Muscle layer of colon (tissue), 2 donors: ENCODE measurements around the gene PRKX.
"Not testable (repeated sequence)": the region's sequence is repeated elsewhere in the genome, so short reads cannot be mapped to it uniquely, and the experiment has no call there.

Source experiments
- H3K27ac ChIP-seq: one replicate; pipeline ENCODE4 v1.7.0; 2013; ENCODE audit warnings: low read depth, mild to moderate bottlenecking, low read length, moderate library complexity
- H3K27me3 ChIP-seq, 2 donors: one replicate each; pipeline ENCODE4 v1.7.0; 2013; ENCODE audit warnings: low read length in 2 of 2, mild to moderate bottlenecking in 2 of 2; ENCODE audit not compliant: insufficient read depth in 2 of 2, control insufficient read depth in 1 of 2
- H3K36me3 ChIP-seq: one replicate; pipeline ENCODE4 v1.7.0; 2013; ENCODE audit warnings: mild to moderate bottlenecking, low read length; ENCODE audit not compliant: insufficient read depth
- H3K4me1 ChIP-seq: one replicate; pipeline ENCODE4 v1.7.0; 2013; ENCODE audit warnings: mild to moderate bottlenecking, low read length; ENCODE audit not compliant: insufficient read depth
- H3K4me3 ChIP-seq, 2 donors: one replicate each; pipeline ENCODE4 v1.7.0; 2013; ENCODE audit warnings: low read length in 2 of 2, low read depth in 1 of 2, mild to moderate bottlenecking in 1 of 2, moderate library complexity in 1 of 2
- H3K9ac ChIP-seq: one replicate; pipeline ENCODE4 v1.7.0; 2013; ENCODE audit warnings: low read length
- H3K9me3 ChIP-seq: one replicate; pipeline ENCODE4 v1.7.0; 2013; ENCODE audit warnings: mild to moderate bottlenecking, low read length
- donor health status: abdominal sarcoma.
- donor health status: Adenocarcinoma of cecum.

The PRKX gene

GRCh38 chrX:3713225-3713936 lies at the start of gene PRKX:
Gene PRKX, minus strand, starts transcription at chrX:3713649. Its CDS starts 396 bp downstream, at chrX:3713253.
- Histone ChIP-seq H3K4me3 (peak within 1 kb of the TSS; percentile 56 to 61), H3K27ac (peak within 1 kb of the TSS; percentile 32)

DNA sequence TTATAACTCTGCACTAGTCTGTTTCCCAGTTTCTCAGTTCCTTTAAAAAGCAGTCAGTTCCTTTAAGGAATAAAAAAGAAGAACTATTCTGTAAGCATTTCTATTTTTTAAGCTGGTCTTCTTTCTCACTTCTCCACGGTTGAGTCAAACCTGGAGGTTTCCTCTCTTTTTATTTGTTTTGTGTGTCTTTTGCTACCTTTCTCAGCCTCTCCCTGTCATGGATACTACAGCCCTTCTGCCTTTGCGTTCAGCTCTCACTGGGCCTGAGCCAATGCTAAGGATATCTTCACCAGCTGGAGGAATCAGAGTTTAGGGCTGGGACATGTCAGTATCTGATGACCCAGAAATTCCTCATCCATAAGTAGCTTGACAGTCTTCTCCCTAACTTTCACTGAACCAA lies 49.7 kb upstream of the PRKX start:
- Histone ChIP-seq H3K9ac (no peak overlapping the region), H3K4me1 (no peaks in the 10 kb centered on the region), H3K27me3 (no peaks in the 10 kb centered on the region), H3K36me3 (no peaks in the 10 kb centered on the region), H3K4me3 (no peak overlapping the region), H3K27ac (no peak overlapping the region), H3K9me3 (no peaks in the 10 kb centered on the region)

More at GRCh38 chrX:3713225-3713936, at the start of gene PRKX:
- Histone ChIP-seq H3K27me3 (no peaks in the 10 kb centered on the region), H3K36me3 (no peaks in the 10 kb centered on the region), H3K4me1 (no peaks in the 10 kb centered on the region), H3K9ac (no peak within 1 kb of the TSS), H3K9me3 (no peaks in the 10 kb centered on the region)

GRCh38 chrX:3757510-3758025 lies 44.1 kb upstream of the PRKX start:
- Histone ChIP-seq H3K27me3 (no peaks in the 10 kb centered on the region), H3K4me3 (no peak overlapping the region), H3K27ac (no peak overlapping the region), H3K9ac (no peak overlapping the region), H3K9me3 (no peaks in the 10 kb centered on the region), H3K36me3 (no peaks in the 10 kb centered on the region), H3K4me1 (no peaks in the 10 kb centered on the region)

DNA sequence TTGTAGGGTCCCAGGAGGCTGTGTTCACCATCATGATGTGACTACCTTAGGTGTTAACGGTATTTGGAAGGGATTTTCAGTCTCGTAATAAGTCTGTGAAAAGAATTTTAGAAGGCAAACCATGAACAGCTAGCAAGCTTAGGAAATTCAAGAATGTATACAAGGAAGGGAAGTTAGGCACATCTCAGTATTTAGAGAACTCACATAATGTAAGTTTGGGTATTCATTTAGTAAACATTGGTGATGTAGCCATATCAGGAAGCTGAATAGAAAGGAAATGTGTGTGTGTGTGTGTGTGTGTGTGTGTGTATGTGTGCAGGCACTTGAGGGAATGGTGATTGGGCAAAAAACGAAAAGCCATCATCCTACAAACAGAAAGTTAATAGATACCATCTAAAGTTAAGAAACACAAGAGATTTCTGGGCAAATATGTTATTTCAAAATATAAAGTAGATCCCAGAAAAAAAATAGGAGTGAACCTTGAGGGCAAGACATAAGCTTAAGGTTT lies 34.7 kb upstream of the PRKX start:
- Histone ChIP-seq H3K4me3 (no peak overlapping the region), H3K27me3 (no peaks in the 10 kb centered on the region), H3K36me3 (no peaks in the 10 kb centered on the region), H3K9ac (no peak overlapping the region), H3K4me1 (no peaks in the 10 kb centered on the region), H3K9me3 (no peaks in the 10 kb centered on the region), H3K27ac (no peak overlapping the region)

DNA sequence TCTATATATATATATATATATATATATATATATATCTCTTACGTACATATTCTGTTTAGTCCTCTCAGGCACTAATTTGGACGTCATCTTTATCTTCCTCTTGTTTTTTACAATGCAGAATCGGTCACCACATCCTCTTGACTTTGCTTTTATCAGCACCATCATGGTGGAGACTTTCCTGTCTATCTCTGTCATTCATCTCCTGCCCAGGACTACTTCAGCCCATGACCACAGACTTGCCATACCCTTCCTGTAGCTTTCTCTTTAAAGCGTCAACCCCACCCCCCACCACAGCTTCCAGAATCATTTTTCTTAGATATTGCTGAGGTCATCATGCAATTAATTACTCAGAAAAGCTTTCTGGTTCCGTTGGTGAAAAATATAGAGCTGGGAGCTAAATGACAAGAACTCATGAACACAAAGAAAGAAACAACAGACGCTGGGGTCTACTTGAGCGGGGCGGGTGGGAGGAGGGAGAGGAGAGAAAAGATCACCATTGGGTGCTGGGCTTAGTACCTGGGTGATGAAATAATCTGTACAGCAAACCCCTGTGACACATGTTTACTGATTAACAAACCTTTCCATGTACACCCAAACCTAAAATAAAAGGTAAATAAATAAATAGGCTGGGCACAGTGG lies 30.5 kb upstream of the PRKX start:
- no peaks in the 10 kb centered on the region for H3K4me1 ChIP-seq
- no peak overlapping the region for H3K27ac ChIP-seq
- H3K9ac ChIP-seq = no peak overlapping the region
- no peaks in the 10 kb centered on the region for H3K36me3 ChIP-seq
- H3K9me3 ChIP-seq = no peaks in the 10 kb centered on the region
- H3K27me3 ChIP-seq = no peaks in the 10 kb centered on the region
- H3K4me3 ChIP-seq = no peak overlapping the region

DNA sequence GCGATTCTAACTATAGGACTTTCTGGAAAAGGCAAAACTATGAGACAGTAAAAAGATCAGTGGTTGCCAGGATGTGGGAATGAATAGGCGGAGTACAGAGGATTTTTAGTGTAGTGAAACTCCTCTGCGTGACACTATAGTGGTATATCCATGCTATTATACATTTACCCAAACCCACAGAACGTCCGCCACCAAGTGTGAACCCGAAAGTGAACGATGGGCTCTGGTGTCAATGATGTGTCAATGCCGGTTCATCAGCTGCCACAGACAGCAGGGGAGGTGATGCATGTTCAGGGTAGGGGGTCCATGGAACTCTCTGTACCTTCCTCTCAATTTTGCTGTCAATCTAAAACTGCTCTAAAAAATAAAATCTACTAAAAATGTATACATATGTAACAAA lies 27.5 kb upstream of the PRKX start:
- H3K9ac ChIP-seq, H3K9me3 ChIP-seq, H3K4me1 ChIP-seq: not testable (repeated sequence)

DNA sequence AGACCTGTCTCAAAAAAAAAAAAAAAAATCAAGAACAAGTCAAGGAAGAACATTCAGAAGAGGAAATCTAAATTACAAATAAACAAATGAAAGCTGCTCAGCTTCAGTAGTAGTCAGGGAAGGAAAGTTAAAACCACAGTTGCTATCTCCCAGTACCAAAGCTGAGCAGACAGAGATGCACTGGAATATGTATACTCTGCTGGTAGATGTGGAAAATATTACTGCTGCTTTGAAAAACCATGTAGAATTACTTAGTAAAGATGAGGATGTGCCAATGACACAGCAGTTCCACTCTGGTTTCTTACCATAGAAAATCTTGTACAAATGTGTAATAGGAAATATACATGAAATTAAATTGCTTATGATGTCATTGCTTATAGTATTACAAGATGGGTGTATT lies 25.1 kb upstream of the PRKX start:
- Histone ChIP-seq H3K36me3 (no peaks in the 10 kb centered on the region), H3K27me3 (no peaks in the 10 kb centered on the region), H3K4me1 (no peaks in the 10 kb centered on the region), H3K27ac (no peak overlapping the region), H3K9ac (no peak overlapping the region), H3K9me3 (no peaks in the 10 kb centered on the region), H3K4me3 (no peak overlapping the region)

More for the DNA sequence above, 27.5 kb upstream of the PRKX start:
- H3K27ac ChIP-seq, H3K27me3 ChIP-seq, H3K36me3 ChIP-seq, H3K4me3 ChIP-seq: not testable (repeated sequence)

- H3K9ac ChIP-seq, H3K27me3 ChIP-seq, H3K9me3 ChIP-seq, H3K4me3 ChIP-seq, H3K27ac ChIP-seq, H3K4me1 ChIP-seq, H3K36me3 ChIP-seq: not testable (repeated sequence)
These were observed 23.1 kb upstream of the PRKX start for GRCh38 chrX:3736536-3736935.

DNA sequence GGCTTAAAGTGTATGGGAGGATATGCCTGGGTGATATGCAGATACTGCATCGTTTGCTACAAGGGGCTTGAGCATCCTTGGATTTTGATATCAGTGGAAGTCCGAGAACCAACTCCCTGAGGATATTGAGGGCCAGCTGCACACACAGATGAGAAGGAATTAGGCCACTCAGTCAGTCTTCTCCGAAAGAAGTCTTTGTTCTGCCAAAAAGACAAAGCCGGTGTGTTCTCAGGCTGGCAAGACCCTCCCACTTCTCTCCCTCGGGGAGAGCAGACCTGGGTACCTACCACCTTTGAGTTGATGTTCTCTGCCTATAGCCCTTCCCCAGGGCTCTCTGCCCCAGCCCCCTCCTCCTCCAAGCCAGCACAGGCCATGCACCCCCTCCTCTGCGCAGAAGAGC lies 22.4 kb upstream of the PRKX start:
- H3K27me3 ChIP-seq, H3K9me3 ChIP-seq, H3K4me3 ChIP-seq, H3K9ac ChIP-seq, H3K36me3 ChIP-seq, H3K4me1 ChIP-seq, H3K27ac ChIP-seq: not testable (repeated sequence)

DNA sequence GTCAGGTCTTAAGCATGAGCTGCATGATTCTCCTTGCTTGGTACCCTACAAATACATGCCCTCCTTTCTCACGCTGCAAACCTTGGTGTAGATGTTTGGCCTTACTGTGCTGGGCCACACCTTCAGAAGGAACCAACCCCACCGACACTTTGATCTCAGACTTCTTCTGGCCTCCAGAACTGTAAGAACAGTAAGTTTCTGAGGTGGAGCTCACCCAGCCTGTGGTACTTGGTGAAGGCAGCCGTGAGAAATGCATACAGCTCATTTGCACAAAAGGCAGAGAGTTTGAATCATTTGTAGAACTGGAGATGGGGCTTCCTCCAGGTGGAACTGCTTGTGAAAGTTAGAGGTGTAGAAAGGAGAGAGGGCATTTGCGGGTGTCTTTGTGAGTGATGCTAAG lies 21.0 kb upstream of the PRKX start:
- not testable (repeated sequence) for H3K9ac ChIP-seq, H3K36me3 ChIP-seq, H3K27ac ChIP-seq, H3K27me3 ChIP-seq, H3K4me1 ChIP-seq, H3K9me3 ChIP-seq, H3K4me3 ChIP-seq

DNA sequence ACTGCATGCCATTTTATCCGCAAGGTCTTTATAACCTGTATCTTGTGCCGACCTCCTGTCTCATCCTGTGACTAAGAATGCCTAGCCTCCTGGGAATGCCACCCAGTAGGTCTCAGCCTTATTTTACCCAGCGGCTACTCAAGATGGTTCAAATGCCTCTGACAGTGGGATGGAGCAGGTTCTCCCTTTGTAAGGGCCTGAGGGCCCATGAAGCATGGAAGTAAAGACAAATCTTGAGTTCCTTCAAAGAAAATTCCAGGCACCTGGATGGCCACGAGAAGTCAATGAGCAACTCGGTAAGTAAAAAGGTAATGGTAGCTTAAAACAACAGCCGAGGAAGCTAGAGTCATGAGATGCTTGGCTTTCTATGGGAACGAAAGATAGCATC lies 19.6 kb upstream of the PRKX start:
- Histone ChIP-seq H3K4me3 (no peak overlapping the region), H3K9me3 (no peaks in the 10 kb centered on the region), H3K36me3 (no peaks in the 10 kb centered on the region), H3K27ac (no peak overlapping the region), H3K9ac (no peak overlapping the region), H3K27me3 (no peaks in the 10 kb centered on the region), H3K4me1 (no peaks in the 10 kb centered on the region)
